GM21619 (cell line): ENCODE measurements around the gene RTP2.
A peak's percentile ranks its signal among the peaks of the same experiment; 100 is the strongest.

Source experiments
- ATAC-seq: cut with Tn5 transposase; IDR thresholded peaks from one replicate; pipeline ENCODE4 v1.9.1; 2021; ENCODE audit not compliant: unreplicated experiment

RTP2 gene

GRCh38 chr3:187702507-187703033, at the start of gene RTP2:
Gene RTP2, minus strand, starts transcription at chr3:187702557. Its CDS starts 429 bp downstream, at chr3:187702128.
- ATAC-seq = no peak

DNA sequence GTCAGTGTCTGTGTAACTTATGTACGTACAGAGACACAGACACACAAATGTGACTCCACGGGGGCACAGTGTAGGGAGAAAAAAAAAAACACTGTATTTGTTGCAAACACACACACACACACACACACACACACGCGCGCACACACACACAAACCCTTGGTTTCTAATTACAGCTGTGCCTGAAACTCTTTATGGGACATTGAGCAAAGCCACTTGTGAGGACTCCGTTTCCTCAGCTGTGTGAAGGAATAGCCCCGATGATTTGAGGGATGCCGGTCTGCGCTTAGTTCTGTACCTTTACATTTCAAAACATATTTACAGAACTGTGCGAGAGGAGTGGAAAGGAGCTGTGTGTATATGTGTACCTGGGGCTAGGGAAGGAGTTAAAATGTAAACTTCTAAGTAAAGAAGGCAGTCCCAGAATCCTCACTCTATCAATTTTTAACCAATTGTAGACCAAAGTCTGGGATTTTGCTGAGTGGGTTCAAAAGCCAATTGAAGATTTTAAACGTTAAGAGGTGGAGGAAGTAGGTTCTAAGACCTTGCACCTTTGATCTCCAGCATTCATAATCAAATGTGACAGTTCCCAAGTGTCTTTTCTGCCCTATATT, 48.3 kb upstream of the RTP2 start:
- ATAC-seq = no peak

- ATAC-seq = no peak
Measured at GRCh38 chr3:187750006-187750512, 47.7 kb upstream of the RTP2 start.

- ATAC-seq = no peak
Measured at GRCh38 chr3:187748050-187748481, 45.7 kb upstream of the RTP2 start.

DNA sequence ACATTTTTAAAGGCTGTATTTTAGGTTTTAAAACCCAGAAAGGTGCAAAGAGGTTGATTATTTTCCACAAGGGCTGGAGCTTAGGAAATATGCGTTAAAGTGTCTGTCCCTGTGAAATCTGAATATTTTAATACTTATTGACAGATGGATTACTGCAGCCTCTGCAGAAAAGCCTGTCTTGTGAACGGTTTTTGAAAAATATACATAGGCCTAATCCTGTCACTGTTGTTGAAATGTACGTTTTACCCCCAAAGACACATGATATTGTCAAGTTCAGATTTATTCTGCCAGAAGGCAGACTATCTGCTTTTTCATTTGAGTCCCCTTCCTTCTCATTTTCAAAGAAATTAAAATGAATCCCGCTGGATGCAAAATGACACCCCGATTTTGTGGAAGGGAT, 45.1 kb upstream of the RTP2 start:
- no peak for ATAC-seq

GRCh38 chr3:187746442-187747281, 44.3 kb upstream of the RTP2 start:
- no peak for ATAC-seq

DNA sequence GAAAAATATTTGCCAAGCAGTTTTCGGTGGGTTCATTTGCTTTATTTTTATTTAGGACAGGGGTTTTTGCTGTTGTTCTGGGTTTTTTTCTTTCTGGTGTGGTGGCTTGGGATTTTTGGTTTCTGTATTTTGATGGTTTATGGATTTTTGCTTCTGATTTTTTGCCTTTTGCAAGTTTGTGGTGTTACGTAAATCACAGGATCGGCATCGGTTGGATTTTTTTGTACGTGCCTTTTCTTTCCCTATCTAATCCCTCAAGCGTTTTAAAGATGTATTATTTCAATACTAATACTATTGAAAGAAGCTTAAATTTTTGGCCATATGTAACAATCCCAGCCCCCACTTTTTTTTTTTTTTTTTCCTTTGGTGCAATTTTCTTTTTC, 43.7 kb upstream of the RTP2 start:
- no peak for ATAC-seq

GRCh38 chr3:187745201-187746058, 43.1 kb upstream of the RTP2 start, which contains the start of gene BCL6:
Gene BCL6, minus strand, starts transcription at chr3:187745468. Its CDS starts 11,775 bp downstream, at chr3:187733693.
- ATAC-seq = peak; percentile 75

DNA sequence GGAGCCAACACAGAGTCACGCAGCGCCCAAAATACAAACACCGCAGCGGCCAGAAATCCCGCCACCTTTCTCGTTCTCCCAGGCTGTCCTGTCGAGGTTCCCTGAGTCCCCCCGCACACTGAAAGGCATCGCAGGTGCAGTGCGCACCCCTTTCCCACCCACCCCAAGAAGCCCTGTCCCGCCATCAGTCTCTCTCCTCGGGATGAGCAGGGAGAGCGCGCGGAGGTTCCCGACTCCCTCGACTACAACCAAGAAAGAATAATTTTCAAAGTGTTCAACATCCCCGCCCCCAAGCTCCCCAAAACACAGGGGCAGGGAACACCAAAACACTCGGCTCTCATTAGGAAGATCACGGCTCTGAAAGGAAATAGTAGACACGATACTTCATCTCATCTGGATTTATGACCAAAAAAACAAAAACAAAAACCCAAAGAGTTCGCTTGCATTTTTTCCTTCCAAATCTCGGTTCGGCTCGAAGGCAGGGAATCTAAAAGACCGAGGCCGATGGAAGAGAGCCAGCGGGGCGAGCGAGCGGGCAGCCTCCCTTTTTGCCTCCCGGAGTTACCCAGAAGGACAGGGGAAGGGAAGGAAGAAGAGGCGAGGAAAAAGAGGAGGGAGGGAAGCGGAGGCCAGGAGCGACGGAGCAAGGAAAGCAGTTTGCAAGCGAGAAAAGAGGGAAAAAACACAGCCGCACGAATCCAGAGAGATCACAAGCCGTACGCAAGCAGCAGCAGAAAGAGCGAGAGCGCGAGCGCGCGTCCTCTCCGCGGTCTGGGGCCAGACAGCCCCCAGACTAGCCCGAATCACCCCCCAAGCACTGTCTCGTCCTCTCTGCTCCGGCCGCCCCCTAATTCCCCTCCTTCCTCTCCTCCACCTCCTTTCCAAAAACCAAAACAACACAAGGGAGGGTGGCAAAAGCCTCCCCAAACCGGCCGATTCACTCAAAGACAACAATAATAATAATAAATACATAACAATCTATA, 42.1 kb upstream of the RTP2 start:
- ATAC-seq = no peak

DNA sequence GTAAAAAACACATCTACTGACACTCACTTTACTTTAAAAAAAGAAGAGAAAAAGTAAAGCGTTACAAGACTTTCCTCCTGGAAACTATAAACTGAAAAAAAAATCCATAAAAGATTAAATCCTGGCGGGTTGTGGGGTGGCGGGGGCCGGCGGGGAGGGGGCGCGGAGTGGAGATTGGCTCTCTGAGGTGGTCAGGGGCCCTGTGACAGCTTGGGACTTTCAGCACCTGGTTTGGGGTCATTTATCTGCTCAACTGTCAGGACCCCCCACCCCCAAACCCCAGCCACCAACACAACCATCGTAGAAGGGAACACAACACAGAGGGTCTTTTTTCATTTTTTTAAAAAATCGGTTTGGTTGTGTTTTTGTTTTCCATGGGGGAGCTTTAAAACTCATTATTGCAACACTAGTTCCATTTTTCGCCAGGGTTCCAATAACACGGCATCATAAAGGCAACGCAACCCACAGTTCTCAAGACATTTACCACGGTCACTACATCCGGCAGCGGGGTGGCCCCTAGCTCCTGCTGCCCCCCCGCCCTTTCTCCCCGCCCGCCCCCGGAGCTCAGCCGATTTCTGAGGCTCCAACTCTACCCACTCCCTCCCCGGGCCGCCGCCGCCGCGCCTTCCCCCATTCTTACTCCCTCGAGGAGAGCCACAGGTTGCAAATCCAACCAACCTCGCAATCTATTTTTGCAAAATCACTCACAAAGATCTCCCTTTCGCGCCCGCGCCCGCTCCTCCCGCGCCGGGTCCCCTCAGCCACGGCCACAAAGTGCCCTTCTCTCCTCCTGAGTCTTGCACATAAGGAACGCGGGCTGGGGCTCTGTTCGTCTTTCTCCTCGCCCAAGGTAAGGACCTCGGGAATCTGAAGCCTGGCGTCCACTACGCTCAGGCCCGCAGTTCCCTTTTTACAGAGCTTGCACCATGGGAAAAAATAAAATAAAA, 41.1 kb upstream of the RTP2 start:
- no peak for ATAC-seq

- ATAC-seq = no peak
Measured at GRCh38 chr3:187742351-187743171, 40.2 kb upstream of the RTP2 start.

DNA sequence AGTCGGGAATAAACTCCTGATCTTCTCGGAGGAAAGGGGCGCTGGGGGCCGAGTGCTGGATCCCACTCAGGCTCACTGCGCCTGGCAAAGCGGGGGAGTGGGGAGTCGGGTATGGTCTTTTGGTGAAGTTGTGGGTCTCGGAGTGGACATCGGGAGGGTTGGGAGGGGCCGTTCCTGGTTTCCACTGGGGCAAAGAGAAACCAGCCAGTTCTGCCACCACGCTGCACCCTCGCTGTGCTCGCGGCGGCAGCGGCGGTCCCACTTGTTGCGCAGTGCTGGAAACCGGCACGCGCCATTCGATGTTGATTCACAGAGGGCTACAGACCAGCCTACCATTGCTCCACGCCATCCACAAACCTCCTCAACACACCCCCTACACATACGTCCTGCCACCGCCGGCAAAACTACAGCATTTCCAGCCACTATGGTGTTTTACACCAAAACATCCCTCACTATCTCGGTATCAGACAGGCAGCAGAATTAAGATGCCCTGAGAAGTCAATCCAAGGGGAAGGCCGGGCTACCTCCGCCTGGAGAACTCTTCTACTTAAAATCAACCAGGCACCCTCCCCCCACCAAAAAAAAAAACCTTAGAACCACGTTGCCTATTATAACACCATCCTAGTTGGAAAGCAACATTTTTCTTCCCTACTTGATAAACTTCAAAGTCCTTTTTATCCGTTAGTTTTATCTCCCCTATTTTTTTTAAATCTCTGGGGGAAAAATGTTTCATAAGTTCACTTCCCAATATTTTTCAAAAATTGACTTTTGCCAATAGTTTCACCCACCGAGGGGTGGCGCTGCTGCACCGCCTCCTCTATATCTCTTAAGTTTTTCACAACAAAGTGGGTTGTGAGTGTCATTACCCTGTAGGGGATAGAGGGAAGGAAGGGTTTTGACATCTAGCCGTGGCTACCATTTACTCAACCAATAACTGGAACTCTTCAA, 39.3 kb upstream of the RTP2 start:
- ATAC-seq = no peak

GRCh38 chr3:187740421-187741399, 38.4 kb upstream of the RTP2 start:
- no peak for ATAC-seq

- peak; percentile 34 for ATAC-seq
Measured at GRCh38 chr3:187739561-187740332, 37.4 kb upstream of the RTP2 start.

GRCh38 chr3:187739094-187739560, 36.8 kb upstream of the RTP2 start:
- ATAC-seq = no peak
